PC-9 (cell line): ENCODE measurements around the gene DALRD3. TPM values are rescaled to one million over a fixed set of nuclear protein-coding genes. Genes with fewer than 3 reads are reported as not detected.

Experiments
- BruUV-seq: library from RNA; stranded (reverse); fragments of 400-500 nt; replicated peaks from 2 replicates; lab custom pipeline; 2021; lab: Mats Ljungman, UMichigan
- CTCF ChIA-PET: fragments of 300-600 bp; sonication (Branson Sonifier 250); formaldehyde crosslinking; loops from one replicate; lab custom pipeline; 2022; ENCODE audit warnings: antibody characterized with exemption; lab: Charles Lee
- POLR2A ChIA-PET: fragments of 300-600 bp; sonication (Branson Sonifier 250); formaldehyde crosslinking; loops from one replicate; lab custom pipeline; 2022; ENCODE audit warnings: antibody characterized with exemption; ENCODE audit not compliant: unreplicated experiment; lab: Charles Lee
- DNase-seq, 2 experiments: peaks; one replicate each; pipeline versions ENCODE4 v3.0.0 to v3.0.0-alpha.2; 2015 to 2022; ENCODE audit warnings: mixed read lengths in 1 of 2
- H2AFZ ChIP-seq: fragments of 200-600 bp; sonication (generic); 2 replicates; pipeline ENCODE4 v1.8.1; 2017; ENCODE audit warnings: antibody characterized with exemption
- H3F3A ChIP-seq: fragments of 200-600 bp; sonication (generic); 2 replicates; pipeline ENCODE4 v1.8.1; 2017; ENCODE audit warnings: antibody characterized with exemption, mild to moderate bottlenecking, low read depth; ENCODE audit not compliant: insufficient read depth
- H3K27ac ChIP-seq: fragments of 200-600 bp; sonication (generic); 2 replicates; pipeline ENCODE4 v1.6.1; 2016; ENCODE audit warnings: mixed run types
- H3K27me3 ChIP-seq: fragments of 200-600 bp; sonication (generic); 2 replicates; pipeline ENCODE4 v1.6.1; 2016; ENCODE audit warnings: low read depth, mixed run types; ENCODE audit not compliant: insufficient read depth
- H3K36me3 ChIP-seq: fragments of 200-600 bp; sonication (generic); 2 replicates; pipeline ENCODE4 v1.6.1; 2016; ENCODE audit warnings: low read depth, mixed run types
- H3K4me1 ChIP-seq: fragments of 200-600 bp; sonication (generic); replicated peaks from 2 replicates; pipeline ENCODE4 v1.6.1; 2016; ENCODE audit warnings: mixed run types; ENCODE audit not compliant: insufficient read depth
- H3K4me2 ChIP-seq: fragments of 200-600 bp; sonication (generic); 2 replicates; pipeline ENCODE4 v1.6.1; 2017; ENCODE audit warnings: mixed run types
- H3K4me3 ChIP-seq: fragments of 200-600 bp; sonication (generic); 2 replicates; pipeline ENCODE4 v1.6.1; 2016; ENCODE audit warnings: mixed run types
- H3K79me2 ChIP-seq: fragments of 200-600 bp; sonication (generic); 2 replicates; pipeline ENCODE4 v1.6.1; 2017; ENCODE audit warnings: low read depth, mixed run types
- H3K9me2 ChIP-seq: fragments of 200-600 bp; sonication (generic); 2 replicates; pipeline ENCODE4 v1.8.1; 2017; ENCODE audit warnings: mild to moderate bottlenecking; ENCODE audit not compliant: insufficient read depth
- H3K9me3 ChIP-seq: fragments of 200-600 bp; sonication (generic); 2 replicates; pipeline ENCODE4 v1.8.1; 2016; ENCODE audit warnings: low read depth; ENCODE audit not compliant: insufficient read depth
- H4K20me1 ChIP-seq: fragments of 200-600 bp; sonication (generic); 2 replicates; pipeline ENCODE4 v1.8.1; 2017; ENCODE audit not compliant: insufficient read depth
- EZH2 ChIP-seq: fragments of 200-600 bp; sonication (generic); IDR thresholded peaks from 2 replicates; pipeline ENCODE4 v1.8.0; 2017; ENCODE audit warnings: antibody characterized with exemption, low read depth
- intact Hi-C: fragments of 100-400 bp; cut with micrococcal nuclease; formaldehyde crosslinking; loops from one replicate; pipeline ENCODE4 v1.10.0; 2022; ENCODE audit not compliant: unreplicated experiment
- total RNA-seq: library from RNA; stranded (reverse); gene quantifications from 2 replicates; pipeline ENCODE4 v1.2.3, GENCODE V29; 2021
- TF ChIP-seq, protein P1 (sequence below): fragments of 200-600 bp; sonication (generic); conservative IDR thresholded peaks from 2 replicates; pipeline ENCODE4 v1.6.1; 2017; ENCODE audit warnings: mixed run types, antibody characterized with exemption, mild to moderate bottlenecking, moderate library complexity

DALRD3 gene
- total RNA-seq, 1 experiment from 2014 or later, result 27.7 TPM

DNA sequence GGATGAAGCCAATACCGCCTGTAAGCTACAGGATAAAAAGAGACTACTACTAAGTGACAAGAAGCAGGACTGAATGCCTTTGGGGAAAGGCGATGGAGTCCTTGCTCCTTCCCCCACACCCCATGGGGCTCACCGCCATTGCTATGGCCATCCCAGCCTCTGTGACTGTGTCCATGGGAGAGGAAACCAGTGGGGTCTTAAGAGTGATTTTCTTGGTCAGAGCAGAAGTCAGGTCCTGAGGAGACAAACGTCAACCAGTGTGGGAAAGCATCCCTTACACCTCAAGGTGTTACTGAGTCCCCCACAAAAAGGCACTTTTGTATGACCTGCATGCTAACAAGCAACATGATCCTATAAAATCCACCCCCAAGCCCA lies 9.9 kb upstream of the DALRD3 start:
- TF ChIP-seq EZH2, result no peak
- TF ChIP-seq, protein P1, sequence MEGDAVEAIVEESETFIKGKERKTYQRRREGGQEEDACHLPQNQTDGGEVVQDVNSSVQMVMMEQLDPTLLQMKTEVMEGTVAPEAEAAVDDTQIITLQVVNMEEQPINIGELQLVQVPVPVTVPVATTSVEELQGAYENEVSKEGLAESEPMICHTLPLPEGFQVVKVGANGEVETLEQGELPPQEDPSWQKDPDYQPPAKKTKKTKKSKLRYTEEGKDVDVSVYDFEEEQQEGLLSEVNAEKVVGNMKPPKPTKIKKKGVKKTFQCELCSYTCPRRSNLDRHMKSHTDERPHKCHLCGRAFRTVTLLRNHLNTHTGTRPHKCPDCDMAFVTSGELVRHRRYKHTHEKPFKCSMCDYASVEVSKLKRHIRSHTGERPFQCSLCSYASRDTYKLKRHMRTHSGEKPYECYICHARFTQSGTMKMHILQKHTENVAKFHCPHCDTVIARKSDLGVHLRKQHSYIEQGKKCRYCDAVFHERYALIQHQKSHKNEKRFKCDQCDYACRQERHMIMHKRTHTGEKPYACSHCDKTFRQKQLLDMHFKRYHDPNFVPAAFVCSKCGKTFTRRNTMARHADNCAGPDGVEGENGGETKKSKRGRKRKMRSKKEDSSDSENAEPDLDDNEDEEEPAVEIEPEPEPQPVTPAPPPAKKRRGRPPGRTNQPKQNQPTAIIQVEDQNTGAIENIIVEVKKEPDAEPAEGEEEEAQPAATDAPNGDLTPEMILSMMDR, result no peak
- H3K9me2 ChIP-seq, result no peaks in the 10 kb centered on the region
- H2AFZ ChIP-seq, result no peak overlapping the region
- ChIA-PET CTCF (no interaction called here), POLR2A (interaction anchor here (0.6 kb wide), 1 partner anchor 285 kb away, joined by 3 read pairs; no protein-coding TSS in a partner anchor)
- BruUV-seq, result no TSS peak
- H3K4me1 ChIP-seq, result peaks cover 14% of the 10 kb centered on the region
- no peaks in the 10 kb centered on the region for H3K27me3 ChIP-seq
- peaks cover 51% of the 10 kb centered on the region for H3K79me2 ChIP-seq
- H3K4me2 ChIP-seq, result peak overlapping the region; percentile 95
- peaks cover 14% of the 10 kb centered on the region; the same call in 1 of the 2 replicates for H3K36me3 ChIP-seq
- peaks cover 43% of the 10 kb centered on the region for H3F3A ChIP-seq
- intact Hi-C loops, result loop anchor here (5.0 kb wide), 1 partner anchor 64 kb away; the partner anchor contains the start of gene QRICH1
- H3K9me3 ChIP-seq, result no peaks in the 10 kb centered on the region
- no peaks in the 10 kb centered on the region; the same call in 1 of the 2 replicates for H4K20me1 ChIP-seq
- H3K27ac ChIP-seq, result no peak overlapping the region
- H3K4me3 ChIP-seq, result peak overlapping the region; percentile 77
- DNase-seq, result no peak

DNA sequence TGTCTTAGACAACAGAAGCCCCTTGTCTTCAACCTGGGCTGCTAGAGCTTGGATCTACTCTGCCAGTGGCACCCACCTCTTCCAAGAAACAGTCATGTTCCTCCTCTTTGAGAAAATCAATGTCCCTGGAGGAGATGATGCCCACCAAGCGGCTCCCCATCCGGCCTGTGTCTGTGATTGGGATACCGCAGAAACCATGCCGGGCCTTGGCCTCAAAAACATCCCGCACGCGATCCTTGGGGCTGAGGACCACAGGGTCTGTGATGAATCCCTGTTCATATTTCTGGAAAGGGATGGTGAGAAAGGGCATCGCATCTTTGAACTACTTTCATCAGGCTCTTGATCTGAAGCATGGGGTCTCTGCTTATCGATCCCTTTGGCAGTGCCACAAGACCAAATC lies 9.3 kb upstream of the DALRD3 start:
- H3K4me2 ChIP-seq, result peak overlapping the region; percentile 95
- CTCF ChIA-PET, result no interaction called here
- peaks cover 57% of the 10 kb centered on the region for H3K79me2 ChIP-seq
- no peaks in the 10 kb centered on the region; the same call in 1 of the 2 replicates for H4K20me1 ChIP-seq
- intact Hi-C loops, result loop anchor here (5.0 kb wide), 1 partner anchor 65 kb away; the partner anchor contains the start of gene QRICH1
- no peaks in the 10 kb centered on the region for H3K27me3 ChIP-seq
- TF ChIP-seq, protein P1, result no peak
- no peak for TF ChIP-seq EZH2
- H3K9me3 ChIP-seq, result no peaks in the 10 kb centered on the region
- H3K27ac ChIP-seq, result no peak overlapping the region
- H3F3A ChIP-seq, result peaks cover 49% of the 10 kb centered on the region
- H3K36me3 ChIP-seq, result peaks cover 14% of the 10 kb centered on the region; the same call in 1 of the 2 replicates
- H3K4me1 ChIP-seq, result peaks cover 19% of the 10 kb centered on the region
- H3K9me2 ChIP-seq, result no peaks in the 10 kb centered on the region
- no peak overlapping the region for H3K4me3 ChIP-seq
- no peak for DNase-seq
- no TSS peak for BruUV-seq
- no peak overlapping the region for H2AFZ ChIP-seq
- POLR2A ChIA-PET, result no interaction called here

DNA sequence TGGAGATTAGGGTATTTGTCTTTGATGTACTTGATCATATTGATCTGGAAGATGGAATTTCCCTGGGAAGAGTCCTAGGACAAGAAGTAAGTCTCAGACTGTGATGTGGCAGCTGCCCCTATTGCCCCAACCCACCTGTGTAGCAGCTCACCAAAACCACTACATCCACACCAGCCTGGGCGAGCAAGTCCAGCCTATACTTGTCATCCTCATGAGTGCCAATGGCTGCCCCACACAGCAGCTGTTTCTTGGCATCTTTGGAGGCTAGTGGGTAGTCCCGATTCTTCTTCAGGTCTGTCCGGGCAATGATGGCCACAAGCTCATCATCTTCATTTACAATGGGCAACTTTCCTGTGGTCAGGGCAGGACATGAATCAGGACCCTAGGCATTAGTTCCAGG lies 8.2 kb upstream of the DALRD3 start:
- TF ChIP-seq EZH2, result no peak
- TF ChIP-seq, protein P1, result no peak
- peaks cover 57% of the 10 kb centered on the region for H3F3A ChIP-seq
- no TSS peak for BruUV-seq
- no peak for DNase-seq
- no peak overlapping the region for H3K4me3 ChIP-seq
- no peak overlapping the region for H3K27ac ChIP-seq
- no peaks in the 10 kb centered on the region for H3K9me3 ChIP-seq
- CTCF ChIA-PET, result no interaction called here
- no peaks in the 10 kb centered on the region; the same call in 1 of the 2 replicates for H4K20me1 ChIP-seq
- H3K36me3 ChIP-seq, result peaks cover 14% of the 10 kb centered on the region; the same call in 1 of the 2 replicates
- no peaks in the 10 kb centered on the region for H3K27me3 ChIP-seq
- peaks cover 19% of the 10 kb centered on the region for H3K4me1 ChIP-seq
- POLR2A ChIA-PET, result interaction anchor here (0.6 kb wide), 1 partner anchor 20 kb away, joined by 5 read pairs; the partner anchor contains the start of gene WDR6
- peaks cover 61% of the 10 kb centered on the region for H3K79me2 ChIP-seq
- no peak overlapping the region for H3K4me2 ChIP-seq
- intact Hi-C loops, result loop anchor here (5.0 kb wide), 1 partner anchor 66 kb away; the partner anchor contains the start of gene QRICH1
- no peaks in the 10 kb centered on the region for H3K9me2 ChIP-seq
- H2AFZ ChIP-seq, result no peak overlapping the region
